Activated CD8-positive, alpha-beta T cell treated with anti-CD3 and anti-CD28 coated beads for 36 hours (primary cell): ENCODE data around the gene SNAPC2. TPM values are rescaled to one million over a fixed set of nuclear protein-coding genes. Genes with fewer than 3 reads are reported as not detected.

Experiments
- ATAC-seq: fragments of 200-7000 bp; cut with Tn5 transposase; one replicate; pipeline ENCODE4 v1.10.0; 2021; ENCODE audit warnings: mild to moderate bottlenecking, moderate library complexity
- CTCF ChIA-PET: fragments of 350-600 bp; sonication (Branson Sonifier 250); formaldehyde crosslinking; loops from one replicate; lab custom pipeline; 2021; ENCODE audit warnings: antibody characterized with exemption; lab: Charles Lee
- POLR2A ChIA-PET: fragments of 350-600 bp; sonication (Branson Sonifier 250); formaldehyde crosslinking; loops from one replicate; lab custom pipeline; 2021; ENCODE audit warnings: antibody characterized with exemption; lab: Charles Lee
- DNase-seq: peaks from one replicate; pipeline ENCODE4 v3.0.0-alpha.2; 2020
- H3K27ac Mint-ChIP-seq: one replicate; pipeline ENCODE4 v1.8.0; 2021; ENCODE audit warnings: mild to moderate bottlenecking, mixed read lengths
- H3K27me3 Mint-ChIP-seq: one replicate; pipeline ENCODE4 v1.8.0; 2021; ENCODE audit warnings: mixed read lengths
- H3K36me3 Mint-ChIP-seq: one replicate; pipeline ENCODE4 v1.8.0; 2021; ENCODE audit warnings: low read depth, mixed read lengths
- H3K4me1 Mint-ChIP-seq: one replicate; pipeline ENCODE4 v1.8.0; 2021; ENCODE audit warnings: low read depth, mixed read lengths
- H3K4me3 Mint-ChIP-seq: one replicate; pipeline ENCODE4 v1.8.0; 2021; ENCODE audit warnings: mild to moderate bottlenecking, moderate library complexity, mixed read lengths
- H3K9me3 Mint-ChIP-seq: one replicate; pipeline ENCODE4 v1.8.0; 2021; ENCODE audit warnings: mixed read lengths
- intact Hi-C: fragments of 100-400 bp; cut with micrococcal nuclease; formaldehyde crosslinking; loops from one replicate; pipeline ENCODE4 v1.10.0; 2022
- total RNA-seq, 2 experiments: library from RNA; stranded (reverse); gene quantifications; one replicate each; pipeline ENCODE4 v1.2.3, GENCODE V29; 2021
- TF ChIP-seq, protein P1 (sequence below): fragments of 200-600 bp; IDR thresholded peaks from one replicate; pipeline ENCODE4 v1.8.0; 2022; ENCODE audit warnings: antibody characterized with exemption, mild to moderate bottlenecking

SNAPC2 gene
- total RNA-seq, 2 experiments from 2014 or later, result 16.0 to 18.2 TPM

DNA sequence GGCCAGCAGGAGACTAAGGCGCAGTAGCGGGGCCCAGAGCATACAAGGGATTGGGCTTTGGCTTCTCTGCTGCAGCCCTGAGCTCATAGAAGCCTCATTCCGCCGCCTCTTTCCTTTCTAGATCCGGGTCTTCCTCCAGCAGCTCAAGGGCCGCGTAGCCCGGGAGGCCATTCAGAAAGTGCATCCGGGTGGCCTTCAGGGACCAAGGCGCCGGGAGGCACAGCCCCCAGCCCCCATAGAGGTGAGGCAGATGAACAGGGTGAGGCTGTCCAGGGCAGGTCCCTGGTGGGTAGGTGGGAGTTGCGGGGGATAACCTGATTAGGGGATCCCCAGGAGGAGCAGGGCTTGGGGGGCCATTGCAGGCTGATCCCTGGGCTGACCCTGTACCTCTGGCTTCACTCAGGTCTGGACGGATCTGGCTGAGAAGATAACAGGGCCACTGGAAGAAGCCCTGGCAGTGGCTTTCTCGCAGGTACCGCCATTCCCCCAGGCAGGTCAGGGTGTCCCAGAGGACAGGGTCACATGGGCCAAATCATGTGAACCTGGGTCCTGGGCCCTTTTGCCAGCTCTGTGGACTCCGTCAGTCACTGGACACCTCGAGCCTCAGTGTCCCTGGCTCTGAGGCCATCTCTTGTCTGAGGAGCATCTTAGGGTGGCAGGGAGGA is 1.3 kb downstream of the SNAPC2 start:
- CTCF ChIA-PET, result interaction anchor here (1.1 to 4.5 kb wide), 7 partner anchors 9 to 59 kb away, joined by 3 to 31 read pairs (median 6); partner anchors contain the start of genes MAP2K7 and TIMM44
- Mint-ChIP-seq H3K4me1 (peaks cover 26% of the 10 kb centered on the region), H3K36me3 (peaks cover under 1% of the 10 kb centered on the region), H3K27ac (peak overlapping the region; percentile 89), H3K4me3 (peak overlapping the region; percentile 81), H3K9me3 (no peaks in the 10 kb centered on the region), H3K27me3 (peaks cover 14% of the 10 kb centered on the region)
- intact Hi-C loops, result loop anchor here (10.0 kb wide), 1 partner anchor 67 kb away; no protein-coding TSS in a partner anchor
- ATAC-seq (no peak), DNase-seq (no peak)
- TF ChIP-seq, protein P1, sequence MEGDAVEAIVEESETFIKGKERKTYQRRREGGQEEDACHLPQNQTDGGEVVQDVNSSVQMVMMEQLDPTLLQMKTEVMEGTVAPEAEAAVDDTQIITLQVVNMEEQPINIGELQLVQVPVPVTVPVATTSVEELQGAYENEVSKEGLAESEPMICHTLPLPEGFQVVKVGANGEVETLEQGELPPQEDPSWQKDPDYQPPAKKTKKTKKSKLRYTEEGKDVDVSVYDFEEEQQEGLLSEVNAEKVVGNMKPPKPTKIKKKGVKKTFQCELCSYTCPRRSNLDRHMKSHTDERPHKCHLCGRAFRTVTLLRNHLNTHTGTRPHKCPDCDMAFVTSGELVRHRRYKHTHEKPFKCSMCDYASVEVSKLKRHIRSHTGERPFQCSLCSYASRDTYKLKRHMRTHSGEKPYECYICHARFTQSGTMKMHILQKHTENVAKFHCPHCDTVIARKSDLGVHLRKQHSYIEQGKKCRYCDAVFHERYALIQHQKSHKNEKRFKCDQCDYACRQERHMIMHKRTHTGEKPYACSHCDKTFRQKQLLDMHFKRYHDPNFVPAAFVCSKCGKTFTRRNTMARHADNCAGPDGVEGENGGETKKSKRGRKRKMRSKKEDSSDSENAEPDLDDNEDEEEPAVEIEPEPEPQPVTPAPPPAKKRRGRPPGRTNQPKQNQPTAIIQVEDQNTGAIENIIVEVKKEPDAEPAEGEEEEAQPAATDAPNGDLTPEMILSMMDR, result no peak
- POLR2A ChIA-PET, result interaction anchor here (0.6 to 4.8 kb wide), 8 partner anchors 10 to 432 kb away, joined by 3 to 38 read pairs (median 4); partner anchors contain the start of genes MAP2K7 and TIMM44

GRCh38 chr19:7921967-7922835 is 2.1 kb downstream of the SNAPC2 start:
- Mint-ChIP-seq H3K9me3 (no peaks in the 10 kb centered on the region), H3K4me1 (peaks cover 24% of the 10 kb centered on the region), H3K4me3 (no peak overlapping the region), H3K27ac (no peak overlapping the region), H3K36me3 (peaks cover 3% of the 10 kb centered on the region), H3K27me3 (peaks cover 10% of the 10 kb centered on the region)
- TF ChIP-seq, protein P1, result no peak
- no peak for ATAC-seq
- DNase-seq, result no peak
- intact Hi-C loops, result loop anchor here (10.0 kb wide), 1 partner anchor 67 kb away; no protein-coding TSS in a partner anchor
- POLR2A ChIA-PET, result interaction anchor here (1.2 to 4.8 kb wide), 3 partner anchors 9 to 53 kb away, joined by 3 to 38 read pairs (median 7); partner anchors contain the start of gene TIMM44
- CTCF ChIA-PET, result interaction anchor here (1.1 to 4.5 kb wide), 3 partner anchors 22 to 53 kb away, joined by 3 to 31 read pairs (median 4); partner anchors contain the start of gene TIMM44

- ATAC-seq, result no peak
- H3K9me3 Mint-ChIP-seq, result no peaks in the 10 kb centered on the region
- peaks cover 3% of the 10 kb centered on the region for H3K36me3 Mint-ChIP-seq
- intact Hi-C loops, result loop anchor here (10.0 kb wide), 1 partner anchor 68 kb away; no protein-coding TSS in a partner anchor
- H3K4me1 Mint-ChIP-seq, result peaks cover 20% of the 10 kb centered on the region
- ChIA-PET POLR2A (interaction anchor here (1.2 to 4.8 kb wide), 2 partner anchors 20 to 54 kb away, joined by 3 to 38 read pairs; partner anchors contain the start of gene TIMM44), CTCF (interaction anchor here (1.2 to 4.5 kb wide), 3 partner anchors 21 to 70 kb away, joined by 3 to 31 read pairs (median 4); partner anchors contain the start of gene TIMM44)
- peaks cover 10% of the 10 kb centered on the region for H3K27me3 Mint-ChIP-seq
- no peak for DNase-seq
- H3K4me3 Mint-ChIP-seq, result no peak overlapping the region
- H3K27ac Mint-ChIP-seq, result no peak overlapping the region
- TF ChIP-seq, protein P1, result no peak
Measured at GRCh38 chr19:7922836-7923195, 2.7 kb downstream of the SNAPC2 start.

DNA sequence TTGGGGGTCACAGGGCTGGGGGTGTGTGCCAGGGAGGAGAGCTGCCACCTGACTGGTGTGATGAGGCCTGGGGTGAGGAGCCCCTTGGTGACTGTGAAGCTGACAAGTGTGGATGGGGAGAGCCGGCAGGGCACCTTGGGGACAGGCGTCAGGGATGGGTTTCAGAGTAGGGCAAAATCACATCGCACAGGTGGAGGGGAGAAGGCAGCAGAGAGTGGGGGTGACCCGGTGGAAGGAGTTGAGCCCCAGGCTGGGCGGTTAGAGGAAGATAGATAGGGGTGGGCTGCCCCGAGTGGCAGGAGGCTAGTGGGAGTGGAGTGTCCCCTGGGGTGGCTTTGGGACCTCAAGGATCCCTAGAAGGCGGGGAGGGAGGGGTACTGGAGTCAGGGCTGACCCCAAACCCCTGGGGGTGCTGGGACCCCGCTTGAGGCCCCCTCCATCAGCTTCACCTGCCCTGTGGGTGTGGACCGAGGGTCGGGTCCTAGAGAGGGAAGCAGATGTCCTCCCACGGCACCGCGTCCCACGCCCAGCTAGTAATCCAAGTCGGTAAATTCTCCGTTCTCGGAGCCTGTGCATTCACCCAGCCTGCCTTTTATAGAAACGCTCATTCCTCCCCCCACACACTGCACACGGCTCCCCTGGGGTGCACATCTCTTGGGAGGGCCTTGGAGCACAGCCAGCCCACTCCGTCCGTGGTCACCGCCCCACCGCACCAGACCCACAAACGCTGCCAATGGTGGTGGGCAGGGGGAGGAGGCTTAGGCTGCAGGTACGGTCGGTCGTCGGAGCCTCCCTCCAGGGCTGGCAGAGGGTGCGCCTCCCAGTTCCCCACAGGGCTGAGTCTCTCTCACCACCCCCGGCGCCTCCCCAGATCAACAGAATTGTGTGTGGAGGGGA is 3.4 kb downstream of the SNAPC2 start:
- H3K4me1 Mint-ChIP-seq, result peaks cover 21% of the 10 kb centered on the region
- POLR2A ChIA-PET, result interaction anchor here (0.9 to 4.8 kb wide), 4 partner anchors 20 to 55 kb away, joined by 3 to 38 read pairs (median 4); partner anchors contain the start of gene TIMM44
- DNase-seq (no peak), ATAC-seq (no peak)
- TF ChIP-seq, protein P1, result no peak
- H3K27ac Mint-ChIP-seq, result no peak overlapping the region
- intact Hi-C loops, result loop anchor here (10.0 kb wide), 1 partner anchor 69 kb away; no protein-coding TSS in a partner anchor
- peaks cover 7% of the 10 kb centered on the region for H3K36me3 Mint-ChIP-seq
- no peaks in the 10 kb centered on the region for H3K9me3 Mint-ChIP-seq
- H3K27me3 Mint-ChIP-seq, result peaks cover 4% of the 10 kb centered on the region
- CTCF ChIA-PET, result interaction anchor here (1.1 to 4.5 kb wide), 3 partner anchors 20 to 355 kb away, joined by 3 to 31 read pairs (median 3); partner anchors contain the start of gene TIMM44
- H3K4me3 Mint-ChIP-seq, result no peak overlapping the region
